Natural killer cell (primary cell): ENCODE results near the gene AGAP2. TPM values are rescaled to one million over a fixed set of nuclear protein-coding genes. Genes with fewer than 3 reads are reported as not detected.

Source experiments
- ATAC-seq, 3 donors: fragments of 150-1000 bp in 2 of 3; fragments of 200-7000 bp in 1 of 3; cut with Tn5 transposase; 1 replicate in 1 of 3; 2 replicates in 2 of 3; pipeline ENCODE4 v1.10.0; 2021; ENCODE audit warnings: mild to moderate bottlenecking in 2 of 3, moderate library complexity in 2 of 3
- DNase-seq, 2 donors: peaks; one replicate each; pipeline versions ENCODE4 v3.0.0 to v3.0.0-alpha.2; 2013 to 2021; ENCODE audit warnings: mixed read lengths in 1 of 2
- H3K27ac ChIP-seq: one replicate; pipeline ENCODE4 v1.5.1; 2013; ENCODE audit warnings: mild to moderate bottlenecking, low read length
- H3K27me3 ChIP-seq: one replicate; pipeline ENCODE4 v1.6.1; 2013; ENCODE audit warnings: low read length; ENCODE audit not compliant: control insufficient read depth, insufficient read depth
- H3K36me3 ChIP-seq: one replicate; pipeline ENCODE4 v1.6.1; 2013; ENCODE audit warnings: low read length; ENCODE audit not compliant: control insufficient read depth, insufficient read depth
- H3K4me1 ChIP-seq: one replicate; pipeline ENCODE4 v1.6.1; 2013; ENCODE audit warnings: low read length; ENCODE audit not compliant: control insufficient read depth, insufficient read depth
- H3K4me3 ChIP-seq: one replicate; pipeline ENCODE4 v1.5.1; 2013; ENCODE audit warnings: low read length
- H3K9me3 ChIP-seq: one replicate; pipeline ENCODE4 v1.6.1; 2013; ENCODE audit warnings: low read length; ENCODE audit not compliant: control insufficient read depth, insufficient read depth
- H3K27ac Mint-ChIP-seq, 2 donors: one replicate each; pipeline ENCODE4 v1.8.0; 2022; ENCODE audit warnings: mild to moderate bottlenecking in 2 of 2, mixed read lengths in 2 of 2, moderate library complexity in 1 of 2
- H3K27me3 Mint-ChIP-seq, 2 donors: one replicate each; pipeline ENCODE4 v1.8.0; 2022; ENCODE audit warnings: low read depth in 2 of 2, mixed read lengths in 2 of 2
- H3K36me3 Mint-ChIP-seq: one replicate; pipeline ENCODE4 v1.8.0; 2022; ENCODE audit warnings: mixed read lengths
- H3K4me1 Mint-ChIP-seq, 2 donors: one replicate each; pipeline ENCODE4 v1.8.0; 2022; ENCODE audit warnings: mixed read lengths in 2 of 2
- H3K4me3 Mint-ChIP-seq: one replicate; pipeline ENCODE4 v1.8.0; 2022; ENCODE audit warnings: mild to moderate bottlenecking, moderate library complexity, mixed read lengths
- H3K9me3 Mint-ChIP-seq, 2 donors: one replicate each; pipeline ENCODE4 v1.8.0; 2022; ENCODE audit warnings: mixed read lengths in 2 of 2
- CTCF ChIP-seq: fragments of 200-600 bp; IDR thresholded peaks from one replicate; pipeline ENCODE4 v1.8.0; 2022; ENCODE audit warnings: antibody characterized with exemption
- WGBS: methylation state at CpG from one replicate; pipeline ENCODE4 v1.1.7; 2013; ENCODE audit warnings: missing lambda C conversion rate; ENCODE audit not compliant: insufficient coverage; 5-methylcytosine and 5-hydroxymethylcytosine counted together
- intact Hi-C: fragments of 100-400 bp; cut with micrococcal nuclease; formaldehyde crosslinking; loops from one replicate; pipeline ENCODE4 v1.14.2; 2022
- total RNA-seq, 4 donors: library from RNA; stranded (reverse); fragments of 120-200 nt in 1 of 4; gene quantifications; one replicate each; pipeline versions ENCODE4 v1.2.3 to v1.2.4, GENCODE V29; 2013 to 2022

AGAP2 gene
- total RNA-seq, 3 donors from 2014 or later (not counting 1 experiment from before 2014, with no cell fraction given) = 54.1 to 63.5 (median 54.8) TPM

GRCh38 chr12:57741844-57742738, 3.5 kb upstream of the AGAP2 start:
- peak; percentile 50 for TF ChIP-seq CTCF
- Histone ChIP-seq H3K4me3 (peak overlapping the region; percentile 62), H3K27ac (peak overlapping the region; percentile 89), H3K36me3 (peaks cover 21% of the 10 kb centered on the region), H3K9me3 (no peaks in the 10 kb centered on the region), H3K4me1 (peaks cover 56% of the 10 kb centered on the region), H3K27me3 (no peaks in the 10 kb centered on the region)
- H3K4me1 Mint-ChIP-seq = peaks cover 56 to 57% of the 10 kb centered on the region in 2 donors
- no peaks in the 10 kb centered on the region for H3K9me3 Mint-ChIP-seq
- intact Hi-C loops = loop anchor here (5.0 kb wide), 2 partner anchors 150 to 265 kb away; partner anchors contain the start of genes ARHGAP9 and PIP4K2C
- H3K36me3 Mint-ChIP-seq = peaks cover 2% of the 10 kb centered on the region
- peak; percentile 57 to 91 for DNase-seq
- H3K4me3 Mint-ChIP-seq = peak overlapping the region; percentile 96
- WGBS = 14% methylated on average over 14 of the region's 14 CpGs
- peak; percentile 50 to 75 (median 64) for ATAC-seq
- peak overlapping the region; percentile 93 to 96 for H3K27ac Mint-ChIP-seq
- H3K27me3 Mint-ChIP-seq = no peaks in the 10 kb centered on the region

GRCh38 chr12:57741413-57741789, 2.9 kb upstream of the AGAP2 start:
- intact Hi-C loops = loop anchor here (5.0 kb wide), 2 partner anchors 149 to 264 kb away; partner anchors contain the start of genes ARHGAP9 and PIP4K2C
- Mint-ChIP-seq H3K4me1 (peaks cover 60 to 63% of the 10 kb centered on the region in 2 donors), H3K36me3 (no peaks in the 10 kb centered on the region), H3K4me3 (peak overlapping the region; percentile 96), H3K27ac (peak overlapping the region; percentile 93 to 96), H3K27me3 (no peaks in the 10 kb centered on the region), H3K9me3 (no peaks in the 10 kb centered on the region)
- 5% methylated on average over 1 of the region's 1 CpG for WGBS
- peak overlapping the region; percentile 62 for H3K4me3 ChIP-seq
- H3K9me3 ChIP-seq = no peaks in the 10 kb centered on the region
- H3K36me3 ChIP-seq = peaks cover 21% of the 10 kb centered on the region
- peak overlapping the region; percentile 89 for H3K27ac ChIP-seq
- no peak for ATAC-seq
- no peak for DNase-seq
- H3K27me3 ChIP-seq = no peaks in the 10 kb centered on the region
- peaks cover 56% of the 10 kb centered on the region for H3K4me1 ChIP-seq
- TF ChIP-seq CTCF = no peak

- Mint-ChIP-seq H3K36me3 (no peaks in the 10 kb centered on the region), H3K27me3 (no peaks in the 10 kb centered on the region), H3K4me3 (peak overlapping the region; percentile 96), H3K27ac (peak overlapping the region; percentile 93 to 96), H3K4me1 (peaks cover 57 to 60% of the 10 kb centered on the region in 2 donors), H3K9me3 (no peaks in the 10 kb centered on the region)
- H3K9me3 ChIP-seq = no peaks in the 10 kb centered on the region
- H3K4me3 ChIP-seq = peak overlapping the region; percentile 62
- H3K36me3 ChIP-seq = peaks cover 23% of the 10 kb centered on the region
- 21% methylated on average over 5 of the region's 5 CpGs for WGBS
- TF ChIP-seq CTCF = no peak
- peaks cover 54% of the 10 kb centered on the region for H3K4me1 ChIP-seq
- DNase-seq (peak; percentile 70 to 93), ATAC-seq (peak; percentile 42 to 69 (median 59))
- peak overlapping the region; percentile 89 for H3K27ac ChIP-seq
- intact Hi-C loops = loop anchor here (5.0 kb wide), 2 partner anchors 149 to 264 kb away; partner anchors contain the start of genes ARHGAP9 and PIP4K2C
- H3K27me3 ChIP-seq = no peaks in the 10 kb centered on the region
Measured at GRCh38 chr12:57740656-57741412, 2.3 kb upstream of the AGAP2 start.
